ENCODE data around the gene PGBD4.

PGBD4 gene

GRCh38 chr15:34101366-34102174 is at the start of gene PGBD4, which contains the start of gene EMC7:
Gene PGBD4 (plus strand): TSS chr15:34102083. CDS start chr15:34102532, 449 bp downstream.
Gene EMC7 (minus strand): TSS chr15:34101862. CDS start chr15:34101839, 23 bp downstream.
- DNase-seq = peak; percentile 98 to 99

- no peak for DNase-seq
Measured at GRCh38 chr15:34054081-34054707, 47.7 kb upstream of the PGBD4 start.

- DNase-seq = no peak
Measured at GRCh38 chr15:34055868-34056595, 45.9 kb upstream of the PGBD4 start.

- DNase-seq = no peak
Measured at GRCh38 chr15:34056911-34057310, 45.0 kb upstream of the PGBD4 start.

GRCh38 chr15:34059476-34059875 is 42.4 kb upstream of the PGBD4 start:
- DNase-seq = no peak

GRCh38 chr15:34059946-34060345 is 41.9 kb upstream of the PGBD4 start:
- DNase-seq = no peak

GRCh38 chr15:34064438-34064837 is 37.4 kb upstream of the PGBD4 start:
- no peak for DNase-seq

- DNase-seq = no peak
Measured at GRCh38 chr15:34065261-34065660, 36.6 kb upstream of the PGBD4 start.

- DNase-seq = no peak
Measured at GRCh38 chr15:34065941-34066340, 35.9 kb upstream of the PGBD4 start.

GRCh38 chr15:34070003-34070402 is 31.9 kb upstream of the PGBD4 start:
- no peak for DNase-seq

GRCh38 chr15:34076785-34077184 is 25.1 kb upstream of the PGBD4 start:
- no peak for DNase-seq

GRCh38 chr15:34078900-34079299 is 23.0 kb upstream of the PGBD4 start:
- no peak for DNase-seq

GRCh38 chr15:34079904-34080303 is 22.0 kb upstream of the PGBD4 start:
- DNase-seq = no peak

- no peak for DNase-seq
Measured at GRCh38 chr15:34084086-34084485, 17.8 kb upstream of the PGBD4 start.

- DNase-seq = no peak
Measured at GRCh38 chr15:34085746-34086145, 16.1 kb upstream of the PGBD4 start.

GRCh38 chr15:34099914-34100313 is 2.0 kb upstream of the PGBD4 start:
- no peak for DNase-seq

GRCh38 chr15:34102175-34102925 is 467 bp downstream of the PGBD4 start:
- no peak for DNase-seq

GRCh38 chr15:34106423-34106822 is 4.5 kb downstream of the PGBD4 start:
- DNase-seq = no peak

- DNase-seq = no peak
Measured at GRCh38 chr15:34107315-34107714, 5.4 kb downstream of the PGBD4 start.

- no peak for DNase-seq
Measured at GRCh38 chr15:34109797-34110663, 8.1 kb downstream of the PGBD4 start.

GRCh38 chr15:34111488-34111887 is 9.6 kb downstream of the PGBD4 start:
- DNase-seq = no peak

- no peak for DNase-seq
Measured at GRCh38 chr15:34114215-34114614, 12.3 kb downstream of the PGBD4 start.

Data from stimulated activated CD4-positive, alpha-beta T cell treated with anti-CD3 and anti-CD28 coated beads, Interleukin-2, amount 100 ng/mL, for 24 hours (primary cell).